ENCODE results near the gene LYVE1.
"Not testable (repeated sequence)": the region's sequence is repeated elsewhere in the genome, so short reads cannot be mapped to it uniquely, and the experiment has no call there.

The LYVE1 gene

GRCh38 chr11:10600570-10601248 lies 32.2 kb upstream of the LYVE1 start:
- H3K9me3 Mint-ChIP-seq: no peaks in the 10 kb centered on the region
- H3K4me1 Mint-ChIP-seq: no peaks in the 10 kb centered on the region
- H3K36me3 Mint-ChIP-seq: no peaks in the 10 kb centered on the region
- H3K4me3 Mint-ChIP-seq: no peak overlapping the region
- H3K27me3 Mint-ChIP-seq: no peaks in the 10 kb centered on the region
- no peak overlapping the region for H3K27ac Mint-ChIP-seq

DNA sequence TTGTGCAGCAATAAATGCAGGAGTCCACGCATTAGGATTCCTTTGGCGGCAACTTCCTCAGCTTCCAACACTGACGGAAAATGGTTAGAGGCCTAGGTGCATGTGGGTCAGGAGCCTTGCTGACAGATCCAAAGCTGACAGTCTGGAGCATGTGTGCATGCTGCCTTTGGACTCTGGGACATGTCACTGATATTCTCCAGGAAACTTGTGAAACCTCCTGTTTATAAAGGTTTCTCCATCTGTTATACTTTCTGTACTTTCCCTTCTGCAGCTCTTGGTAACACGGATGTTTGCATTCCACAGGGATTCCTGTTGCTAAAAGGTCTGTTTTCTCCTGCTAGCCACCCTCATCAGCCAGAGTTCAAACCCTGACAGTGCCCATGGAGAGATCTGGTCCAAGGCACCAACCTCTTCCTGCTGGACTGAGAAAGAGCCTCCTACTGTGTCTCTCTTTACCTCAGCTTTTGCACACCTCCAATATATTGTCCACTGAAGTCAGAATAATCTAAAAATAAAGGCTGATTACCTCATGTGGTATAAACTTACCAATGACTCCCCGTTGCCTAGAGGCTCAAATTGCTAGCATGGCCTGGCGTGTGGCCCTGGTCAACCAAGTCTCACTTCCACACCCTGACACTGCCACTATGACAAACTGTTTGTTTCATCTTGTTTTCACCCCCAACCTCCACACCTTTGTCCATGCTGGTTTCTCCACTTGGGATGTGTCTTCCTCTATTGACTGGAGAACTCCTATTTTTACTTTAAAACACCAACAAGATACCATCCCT lies 31.1 kb upstream of the LYVE1 start:
- no peaks in the 10 kb centered on the region for H3K9me3 Mint-ChIP-seq
- no peaks in the 10 kb centered on the region for H3K36me3 Mint-ChIP-seq
- no peak overlapping the region for H3K4me3 Mint-ChIP-seq
- no peaks in the 10 kb centered on the region for H3K4me1 Mint-ChIP-seq
- H3K27ac Mint-ChIP-seq: no peak overlapping the region
- no peaks in the 10 kb centered on the region for H3K27me3 Mint-ChIP-seq

GRCh38 chr11:10598816-10599215 lies 30.4 kb upstream of the LYVE1 start:
- Mint-ChIP-seq H3K4me1 (no peaks in the 10 kb centered on the region), H3K27ac (no peak overlapping the region), H3K36me3 (no peaks in the 10 kb centered on the region), H3K9me3 (no peaks in the 10 kb centered on the region), H3K27me3 (no peaks in the 10 kb centered on the region), H3K4me3 (no peak overlapping the region)

DNA sequence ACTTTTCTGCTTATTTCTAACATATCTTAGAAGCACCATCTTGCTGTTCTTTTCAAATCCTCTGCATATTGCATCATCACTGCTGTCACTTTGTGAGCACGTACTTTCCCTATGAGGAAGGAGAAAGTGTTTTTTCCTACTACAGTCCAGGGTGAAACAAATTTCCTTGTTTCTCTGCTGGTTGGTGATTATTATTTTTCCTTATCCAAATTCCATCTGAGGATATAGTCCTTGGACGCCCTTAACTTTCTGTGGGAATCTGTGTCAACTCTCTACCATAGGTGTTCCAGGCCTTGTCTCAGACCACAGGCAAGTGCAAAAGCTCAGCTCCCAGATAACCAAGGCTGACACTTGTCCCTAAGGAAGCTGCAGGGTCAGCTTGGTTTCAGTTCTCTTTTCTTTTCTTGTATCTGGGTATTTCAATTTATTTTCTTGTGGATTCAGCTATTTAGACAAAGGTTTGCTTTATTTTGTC lies 29.4 kb upstream of the LYVE1 start:
- Mint-ChIP-seq H3K27me3 (no peaks in the 10 kb centered on the region), H3K4me1 (no peaks in the 10 kb centered on the region), H3K9me3 (no peaks in the 10 kb centered on the region), H3K4me3 (no peak overlapping the region), H3K27ac (no peak overlapping the region), H3K36me3 (no peaks in the 10 kb centered on the region)

- not testable (repeated sequence) for H3K4me1 Mint-ChIP-seq, H3K27ac Mint-ChIP-seq, H3K9me3 Mint-ChIP-seq, H3K36me3 Mint-ChIP-seq, H3K4me3 Mint-ChIP-seq, H3K27me3 Mint-ChIP-seq
Observed at GRCh38 chr11:10595840-10596239, 27.4 kb upstream of the LYVE1 start.

GRCh38 chr11:10594407-10594806 lies 25.9 kb upstream of the LYVE1 start:
- Mint-ChIP-seq H3K4me3 (no peak overlapping the region), H3K27me3 (no peaks in the 10 kb centered on the region), H3K9me3 (no peaks in the 10 kb centered on the region), H3K36me3 (no peaks in the 10 kb centered on the region), H3K27ac (no peak overlapping the region), H3K4me1 (no peaks in the 10 kb centered on the region)

- Mint-ChIP-seq H3K4me1 (no peaks in the 10 kb centered on the region), H3K4me3 (no peak overlapping the region), H3K27me3 (no peaks in the 10 kb centered on the region), H3K36me3 (no peaks in the 10 kb centered on the region), H3K9me3 (no peaks in the 10 kb centered on the region), H3K27ac (no peak overlapping the region)
Observed at GRCh38 chr11:10592331-10592730, 23.9 kb upstream of the LYVE1 start.

DNA sequence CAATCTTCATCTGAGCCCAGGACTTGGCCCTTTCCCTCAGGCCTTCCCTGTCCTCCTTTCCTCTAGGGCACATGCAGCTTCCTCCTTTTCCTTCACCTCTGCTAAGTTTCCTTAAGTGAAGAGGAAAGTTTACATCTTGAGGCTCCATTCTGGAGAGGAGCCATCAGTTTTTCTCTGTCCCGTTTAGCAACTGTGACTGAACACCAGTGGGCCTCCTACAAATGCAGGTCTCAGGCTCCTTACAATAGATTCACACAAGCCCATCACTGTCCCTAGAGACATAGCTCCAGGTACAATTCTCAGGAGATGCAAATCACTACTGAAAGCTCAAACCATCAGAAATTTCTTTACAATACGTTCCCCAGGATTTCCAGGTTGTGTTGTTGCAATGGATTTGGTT lies 23.3 kb upstream of the LYVE1 start:
- Mint-ChIP-seq H3K4me3 (no peak overlapping the region), H3K9me3 (no peaks in the 10 kb centered on the region), H3K36me3 (no peaks in the 10 kb centered on the region), H3K27me3 (no peaks in the 10 kb centered on the region), H3K4me1 (no peaks in the 10 kb centered on the region), H3K27ac (no peak overlapping the region)

DNA sequence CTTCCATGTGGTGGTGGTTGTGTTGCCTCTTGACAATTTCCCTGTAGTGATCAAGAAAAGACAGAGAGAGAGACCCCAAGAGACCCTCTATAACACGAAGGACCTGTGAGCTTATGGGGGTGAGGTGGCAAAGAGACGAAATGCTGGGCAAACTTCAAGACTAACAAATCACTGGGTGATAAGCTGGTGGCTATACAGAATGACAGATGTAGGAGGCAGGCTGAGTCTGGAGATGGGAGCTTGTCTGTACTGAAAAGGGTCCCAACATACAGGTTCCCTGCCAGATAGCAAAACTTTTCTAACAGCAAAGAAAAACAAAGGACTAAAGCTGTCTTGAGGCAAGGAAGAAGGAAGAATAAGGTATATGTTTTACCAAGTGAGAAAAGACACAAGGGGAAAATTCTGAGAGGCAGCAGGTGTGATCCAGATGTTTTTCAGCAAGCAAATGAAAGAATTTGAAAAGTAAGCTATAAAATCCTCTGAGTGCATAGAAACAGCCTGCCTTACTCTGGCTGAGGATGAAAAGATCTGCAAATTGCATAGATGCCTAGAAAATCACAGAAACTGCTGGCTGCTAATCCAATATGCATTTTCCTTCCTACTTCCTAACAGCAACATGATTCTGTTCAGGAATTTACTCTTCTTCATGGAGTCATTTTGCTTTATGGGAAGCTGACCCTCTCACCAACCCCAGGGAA lies 21.9 kb upstream of the LYVE1 start:
- Mint-ChIP-seq H3K27ac (no peak overlapping the region), H3K36me3 (no peaks in the 10 kb centered on the region), H3K9me3 (no peaks in the 10 kb centered on the region), H3K4me3 (no peak overlapping the region), H3K27me3 (no peaks in the 10 kb centered on the region), H3K4me1 (no peaks in the 10 kb centered on the region)

DNA sequence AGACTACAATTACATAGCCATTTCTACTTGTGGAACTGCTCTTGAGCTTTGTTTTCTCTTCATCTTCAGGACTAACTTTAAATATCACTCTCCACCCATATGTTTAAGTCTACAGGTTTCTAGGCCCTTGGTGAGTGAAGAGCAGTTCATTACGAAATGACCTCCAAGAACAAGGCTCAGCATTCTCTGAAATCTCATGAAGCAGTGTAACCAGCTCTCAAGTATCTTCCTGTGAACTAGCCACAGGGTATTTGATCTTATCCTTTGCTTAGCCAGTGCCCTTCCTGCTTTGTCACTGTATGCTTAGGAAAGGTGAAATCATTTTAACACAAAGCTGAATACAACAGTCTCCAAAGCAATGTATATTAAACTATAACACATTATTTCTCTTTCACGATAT lies 20.4 kb upstream of the LYVE1 start:
- Mint-ChIP-seq H3K27me3 (no peaks in the 10 kb centered on the region), H3K27ac (no peak overlapping the region), H3K9me3 (no peaks in the 10 kb centered on the region), H3K4me3 (no peak overlapping the region), H3K36me3 (no peaks in the 10 kb centered on the region), H3K4me1 (no peaks in the 10 kb centered on the region)

- Mint-ChIP-seq H3K27me3 (peaks cover 3% of the 10 kb centered on the region), H3K4me3 (no peak overlapping the region), H3K27ac (no peak overlapping the region), H3K4me1 (no peaks in the 10 kb centered on the region), H3K9me3 (no peaks in the 10 kb centered on the region), H3K36me3 (no peaks in the 10 kb centered on the region)
Observed at GRCh38 chr11:10587995-10588394, 19.5 kb upstream of the LYVE1 start.

DNA sequence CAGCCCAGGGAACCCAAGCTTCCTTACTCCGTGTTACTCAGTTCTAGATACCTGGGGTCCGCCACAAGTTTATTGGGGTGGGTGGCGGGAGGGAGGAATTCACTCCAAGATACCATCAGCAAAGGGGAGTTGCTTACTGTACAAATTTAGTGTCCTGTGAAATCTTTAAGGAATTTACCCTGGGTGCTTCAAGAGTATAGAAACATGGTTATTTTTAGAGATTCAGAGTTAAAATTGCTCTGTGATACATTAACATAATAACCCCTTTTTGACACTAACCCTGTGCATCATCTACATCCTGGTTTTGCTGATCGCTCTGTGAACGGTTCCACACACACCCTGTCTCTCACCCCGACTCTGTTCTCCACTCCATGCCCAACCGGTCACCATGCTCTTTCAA lies 18.9 kb upstream of the LYVE1 start:
- H3K4me3 Mint-ChIP-seq: no peak overlapping the region
- no peaks in the 10 kb centered on the region for H3K36me3 Mint-ChIP-seq
- peaks cover 5% of the 10 kb centered on the region for H3K27me3 Mint-ChIP-seq
- no peaks in the 10 kb centered on the region for H3K9me3 Mint-ChIP-seq
- H3K4me1 Mint-ChIP-seq: no peaks in the 10 kb centered on the region
- H3K27ac Mint-ChIP-seq: no peak overlapping the region

DNA sequence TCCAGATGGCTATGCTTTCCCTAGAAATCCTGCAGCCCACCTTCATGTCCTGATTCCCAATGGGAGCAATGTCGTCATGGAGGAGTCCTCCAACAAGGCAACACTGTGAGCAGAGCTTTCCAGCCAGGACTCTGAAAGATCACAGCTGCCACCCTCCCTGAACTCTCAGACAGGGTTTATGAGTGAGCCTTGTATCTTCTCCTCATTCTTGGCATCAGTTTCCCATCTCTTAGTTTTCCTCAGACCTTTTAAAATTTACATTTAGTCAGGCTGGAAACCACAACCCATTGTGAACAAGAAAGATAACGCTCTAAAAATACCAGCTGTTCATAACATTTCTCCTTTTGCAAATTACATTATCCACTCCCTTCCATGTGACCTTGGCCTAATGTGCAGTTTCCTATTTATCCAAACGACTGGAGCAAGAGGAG lies 15.6 kb upstream of the LYVE1 start:
- Mint-ChIP-seq H3K27ac (no peak overlapping the region), H3K4me3 (no peak overlapping the region), H3K9me3 (no peaks in the 10 kb centered on the region), H3K4me1 (no peaks in the 10 kb centered on the region), H3K36me3 (no peaks in the 10 kb centered on the region), H3K27me3 (peaks cover 5% of the 10 kb centered on the region)

- no peak overlapping the region for H3K27ac Mint-ChIP-seq
- no peak overlapping the region for H3K4me3 Mint-ChIP-seq
- no peaks in the 10 kb centered on the region for H3K36me3 Mint-ChIP-seq
- H3K9me3 Mint-ChIP-seq: no peaks in the 10 kb centered on the region
- peaks cover 5% of the 10 kb centered on the region for H3K27me3 Mint-ChIP-seq
- no peaks in the 10 kb centered on the region for H3K4me1 Mint-ChIP-seq
Observed at GRCh38 chr11:10581481-10582019, 13.1 kb upstream of the LYVE1 start.

DNA sequence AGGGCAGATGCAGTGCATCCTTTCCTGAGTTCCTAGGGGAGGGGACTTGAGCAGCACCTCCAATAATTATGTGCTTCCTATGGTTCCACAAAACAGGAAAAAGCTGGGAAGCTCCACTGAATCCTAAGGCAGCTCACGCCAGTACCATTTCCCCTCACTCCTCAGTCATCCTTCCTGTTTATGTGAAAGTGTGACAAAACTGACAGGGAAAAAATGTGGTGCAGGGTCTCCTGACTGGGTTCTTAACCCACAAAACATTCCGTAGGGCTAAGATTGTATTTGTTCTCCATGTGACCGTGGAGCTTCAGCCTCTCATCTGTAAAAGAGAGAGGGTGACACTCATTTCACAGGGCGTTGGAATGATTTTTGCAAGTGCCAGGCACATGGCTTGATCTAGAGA lies 12.2 kb upstream of the LYVE1 start:
- no peak overlapping the region for H3K4me3 Mint-ChIP-seq

DNA sequence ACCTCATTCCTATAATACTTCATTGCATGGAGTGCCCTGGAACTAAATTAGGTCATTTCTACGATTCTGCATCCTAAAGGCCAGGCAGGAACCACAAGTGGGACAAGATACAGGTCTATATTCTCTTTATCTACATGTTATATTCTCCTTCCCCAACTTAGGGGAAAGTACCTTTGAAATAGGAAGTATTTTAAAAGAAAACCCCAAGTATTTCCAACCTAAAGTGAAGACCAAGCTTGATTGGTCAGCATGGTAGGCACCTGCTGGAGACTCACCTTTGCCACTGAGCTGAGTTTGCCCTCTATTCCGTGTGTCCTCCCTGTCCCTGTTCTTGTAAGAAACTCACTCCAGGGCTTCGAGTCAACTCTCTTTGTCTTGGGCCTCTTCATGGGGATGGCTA lies 11.2 kb upstream of the LYVE1 start:
- no peak overlapping the region for H3K27ac Mint-ChIP-seq
- no peak overlapping the region for H3K4me3 Mint-ChIP-seq

More for the DNA sequence above, 12.2 kb upstream of the LYVE1 start:
- no peak overlapping the region for H3K27ac Mint-ChIP-seq
- H3K36me3 Mint-ChIP-seq: no peaks in the 10 kb centered on the region
- peaks cover 5% of the 10 kb centered on the region for H3K27me3 Mint-ChIP-seq
- H3K9me3 Mint-ChIP-seq: no peaks in the 10 kb centered on the region
- H3K4me1 Mint-ChIP-seq: no peaks in the 10 kb centered on the region

More for the DNA sequence above, 11.2 kb upstream of the LYVE1 start:
- Mint-ChIP-seq H3K36me3 (no peaks in the 10 kb centered on the region), H3K9me3 (no peaks in the 10 kb centered on the region), H3K27me3 (peaks cover 5% of the 10 kb centered on the region), H3K4me1 (no peaks in the 10 kb centered on the region)
